Measurements from ENCODE around the gene AAMDC.

- TF ChIP-seq CTCF (IDR thresholded peaks at IDR 0.05; ENCODE audit: low read depth, low read length, poor library complexity, severe bottlenecking) (no peak), EZH2phosphoT487 (IDR thresholded peaks at IDR 0.05; ENCODE audit: borderline replicate concordance, low read length) (no peak)
Observed at GRCh38 chr11:77821349-77821851, 456 bp downstream of the AAMDC start.

Data from DOHH2 (cell line).